ENCODE measurements around the gene IL22.

The IL22 gene

DNA sequence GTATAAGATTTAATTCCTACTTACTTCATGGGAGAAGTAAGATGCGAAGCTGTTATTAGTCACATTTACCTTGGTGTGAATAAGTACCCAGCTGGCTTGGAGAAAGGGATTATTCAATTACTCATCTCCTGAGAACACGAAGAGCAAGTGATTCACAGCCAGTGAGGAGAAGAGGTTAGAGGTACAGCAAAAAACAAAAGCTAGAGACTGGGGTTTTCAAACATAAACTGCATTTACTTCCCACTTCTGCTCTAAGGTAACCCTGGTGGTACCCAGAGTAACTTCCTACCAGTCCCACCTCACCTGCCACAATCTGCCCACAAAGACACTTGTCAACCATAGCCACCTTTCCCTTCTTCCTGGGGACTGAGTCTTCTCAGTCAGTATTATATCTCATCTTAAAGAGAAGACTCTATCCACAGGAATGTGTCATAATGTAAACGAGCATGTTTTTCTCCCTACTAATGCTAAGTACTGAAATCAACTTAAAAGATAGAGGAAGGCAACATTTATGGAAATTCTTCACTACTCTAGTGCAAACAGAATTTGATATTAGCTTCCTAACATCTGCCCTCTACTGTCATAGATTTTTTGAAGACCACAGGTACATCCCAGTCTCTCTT is 6.0 kb upstream of the IL22 start:
- in situ Hi-C loops (cut with HindIII; ENCODE audit: low pct_unique_long_range_greater_than_20kb, low sequenced_read_pairs) = no loop called here
- DNase-seq (ENCODE audit: low read depth in 1 of 2, low spot score in 1 of 2) = no peak
- no peak for TF ChIP-seq JUND (IDR thresholded peaks at IDR 0.05; ENCODE audit: low read depth)

DNA sequence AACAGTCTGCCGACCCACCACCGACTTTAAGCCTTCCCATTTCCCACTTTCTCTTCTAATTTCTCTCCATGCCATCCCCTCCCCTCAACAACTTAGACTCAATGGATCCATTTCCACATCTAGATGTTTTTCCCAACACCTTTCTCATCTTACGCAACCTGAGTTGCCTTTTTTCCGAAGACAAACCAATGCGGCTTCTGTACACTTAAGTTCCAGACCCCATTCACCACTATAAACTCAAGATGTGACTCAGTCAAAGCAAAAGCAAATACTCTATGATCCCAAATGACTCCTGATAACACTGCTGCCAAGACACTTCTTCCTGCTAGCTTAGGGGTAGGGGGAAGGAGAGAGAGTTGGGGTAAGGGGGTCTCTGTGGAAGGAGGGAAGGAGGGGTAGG is 1.3 kb downstream of the IL22 start:
- DNase-seq (ENCODE audit: low read depth in 1 of 2, low spot score in 1 of 2) = no peak
- in situ Hi-C loops (cut with HindIII; ENCODE audit: low pct_unique_long_range_greater_than_20kb, low sequenced_read_pairs) = no loop called here
- no peak for TF ChIP-seq JUND (IDR thresholded peaks at IDR 0.05; ENCODE audit: low read depth)

DNA sequence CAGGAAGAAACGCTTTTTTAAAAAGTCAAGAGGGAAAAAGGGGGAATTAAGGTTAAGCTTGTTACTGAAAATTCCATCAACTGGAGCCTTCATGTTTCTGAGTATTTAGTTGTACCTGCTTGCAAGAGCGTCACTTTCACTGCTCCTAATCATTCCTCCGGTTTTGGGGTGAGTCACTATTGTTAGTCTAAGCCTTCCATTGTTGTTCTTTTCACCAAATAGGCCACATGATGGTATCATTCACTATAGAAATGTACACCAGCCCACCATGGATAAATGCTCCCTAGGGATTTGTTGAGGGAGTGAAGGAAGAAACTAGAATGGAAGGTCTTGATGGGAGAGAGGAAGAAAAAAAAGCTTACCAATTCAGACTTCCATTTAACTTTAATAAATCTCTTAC is 3.0 kb downstream of the IL22 start:
- in situ Hi-C loops (cut with HindIII; ENCODE audit: low pct_unique_long_range_greater_than_20kb, low sequenced_read_pairs) = no loop called here
- TF ChIP-seq JUND (IDR thresholded peaks at IDR 0.05; ENCODE audit: low read depth) = no peak
- no peak for DNase-seq (ENCODE audit: low read depth in 1 of 2, low spot score in 1 of 2)

DNA sequence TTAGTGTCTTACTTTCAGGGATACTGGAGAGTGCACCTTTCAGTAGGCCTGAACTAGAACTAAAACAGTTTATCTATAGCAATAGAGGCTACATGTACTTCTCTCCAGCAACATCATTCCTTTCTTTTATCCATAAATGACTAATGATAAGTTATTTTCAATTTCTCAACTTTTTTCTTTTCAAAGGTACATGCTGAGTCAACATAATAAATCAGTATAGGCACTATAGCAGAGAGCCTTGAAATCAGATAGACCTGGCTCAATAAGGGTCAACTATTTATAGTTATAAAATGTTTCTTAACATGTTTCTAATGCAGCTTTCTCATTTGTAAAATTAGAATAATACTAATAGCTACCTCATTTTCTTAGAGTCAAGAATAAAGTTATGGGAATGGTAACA is 5.6 kb downstream of the IL22 start:
- DNase-seq (ENCODE audit: low read depth in 1 of 2, low spot score in 1 of 2) = no peak
- TF ChIP-seq JUND (IDR thresholded peaks at IDR 0.05; ENCODE audit: low read depth) = no peak
- in situ Hi-C loops (cut with HindIII; ENCODE audit: low pct_unique_long_range_greater_than_20kb, low sequenced_read_pairs) = no loop called here

DNA sequence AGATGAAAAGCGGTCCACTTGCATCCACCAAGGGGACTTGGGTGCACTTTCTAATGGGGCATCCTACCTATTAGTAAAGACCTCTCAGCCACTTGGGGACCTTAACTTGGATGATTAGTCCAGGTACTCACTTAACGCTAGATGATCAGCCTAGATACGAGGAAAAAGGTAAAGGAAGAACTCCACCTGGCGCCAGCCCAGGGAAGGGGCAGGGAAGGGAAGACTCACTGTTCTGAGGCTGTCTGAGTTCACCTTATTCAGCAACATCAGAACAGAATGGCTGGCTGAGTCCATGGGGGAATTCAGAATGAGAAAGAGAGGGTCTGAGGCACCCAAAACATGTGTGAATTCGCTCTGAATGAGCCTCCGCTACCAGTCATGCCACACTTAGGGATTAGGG is 7.1 kb downstream of the IL22 start:
- no peak for TF ChIP-seq JUND (IDR thresholded peaks at IDR 0.05; ENCODE audit: low read depth)
- no peak for DNase-seq (ENCODE audit: low read depth in 1 of 2, low spot score in 1 of 2)
- in situ Hi-C loops (cut with HindIII; ENCODE audit: low pct_unique_long_range_greater_than_20kb, low sequenced_read_pairs) = no loop called here

DNA sequence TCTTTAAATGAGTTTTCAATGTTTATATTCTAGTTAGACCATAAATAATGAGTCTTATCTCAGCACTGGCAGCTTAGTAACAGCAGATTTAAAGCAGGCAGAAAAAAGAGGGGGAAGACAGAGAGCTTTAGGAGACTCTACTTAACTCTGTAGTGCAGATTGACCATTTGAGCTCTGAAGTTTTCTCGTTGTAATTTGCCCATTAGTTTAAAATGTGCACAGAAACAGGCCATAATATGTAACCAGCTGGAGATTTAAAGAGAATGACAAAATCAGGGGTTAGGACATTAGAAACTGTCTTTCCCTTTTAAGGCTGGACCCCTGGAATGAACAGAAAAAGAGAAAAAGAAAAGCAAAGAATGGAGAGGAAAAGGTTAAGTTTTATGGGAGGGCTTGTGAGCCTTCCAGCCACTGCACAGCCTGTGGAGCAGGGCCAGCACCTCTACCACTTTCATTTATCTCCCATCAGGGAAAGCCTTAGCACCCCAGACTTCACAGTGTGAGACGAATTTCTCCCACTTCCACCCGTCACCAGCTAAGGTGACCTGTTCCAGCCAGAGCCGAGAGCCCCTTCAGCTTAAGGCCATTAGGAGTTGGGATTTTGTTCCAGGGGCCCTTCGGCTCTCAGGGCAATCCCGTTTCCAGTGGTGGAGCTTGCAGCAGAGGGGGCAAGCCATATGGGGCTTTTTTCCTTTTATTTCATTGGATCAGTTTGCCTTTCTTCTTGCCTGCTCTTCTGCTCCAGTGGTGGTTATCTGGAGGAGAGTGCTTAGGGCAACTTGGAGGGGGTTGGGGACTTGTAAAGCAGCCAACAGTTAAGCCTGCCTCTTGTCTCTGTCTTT is 8.0 kb downstream of the IL22 start:
- in situ Hi-C loops (cut with HindIII; ENCODE audit: low pct_unique_long_range_greater_than_20kb, low sequenced_read_pairs) = no loop called here
- DNase-seq (ENCODE audit: low read depth in 1 of 2, low spot score in 1 of 2) = no peak
- TF ChIP-seq JUND (IDR thresholded peaks at IDR 0.05; ENCODE audit: low read depth) = no peak

DNA sequence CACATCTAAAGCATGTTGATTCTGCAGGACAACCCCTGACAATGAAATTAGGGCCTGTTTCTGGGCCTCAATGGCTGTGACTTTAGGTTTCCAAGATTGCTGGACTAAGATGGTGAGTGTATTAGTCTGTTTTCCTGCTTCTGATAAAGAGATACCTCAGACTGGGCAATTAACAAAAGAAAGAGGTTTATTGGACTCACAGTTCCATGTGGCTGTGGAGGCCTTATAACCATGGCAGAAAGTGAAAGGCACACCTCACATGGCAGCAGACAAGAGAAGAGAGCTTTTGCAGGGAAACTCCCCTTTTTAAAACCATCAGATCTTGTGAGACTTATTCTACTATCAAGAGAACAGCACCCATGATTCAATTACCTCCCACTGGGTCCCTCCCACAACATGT is 10.6 kb downstream of the IL22 start:
- no peak for DNase-seq (ENCODE audit: low read depth in 1 of 2, low spot score in 1 of 2)
- TF ChIP-seq JUND (IDR thresholded peaks at IDR 0.05; ENCODE audit: low read depth) = no peak
- in situ Hi-C loops (cut with HindIII; ENCODE audit: low pct_unique_long_range_greater_than_20kb, low sequenced_read_pairs) = no loop called here

DNA sequence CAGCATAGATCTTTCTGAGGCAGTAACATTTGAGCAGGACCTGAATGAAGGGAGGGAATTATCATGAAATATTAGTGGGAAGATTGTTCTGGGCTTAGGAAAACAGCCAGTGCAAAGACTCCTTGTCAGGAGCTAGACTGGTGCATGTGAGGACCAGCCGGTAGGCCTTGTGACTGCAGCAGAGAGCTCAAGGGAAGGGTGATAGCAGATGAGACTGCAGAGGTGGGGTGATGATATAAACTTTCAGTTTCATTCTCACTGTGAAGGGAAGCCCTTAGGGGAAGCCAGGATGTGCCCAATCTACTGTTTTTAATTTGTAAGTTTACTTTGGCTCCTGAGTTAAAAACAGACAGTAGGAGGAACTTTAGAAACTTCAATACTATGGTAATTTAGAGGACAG is 12.4 kb downstream of the IL22 start:
- in situ Hi-C loops (cut with HindIII; ENCODE audit: low pct_unique_long_range_greater_than_20kb, low sequenced_read_pairs) = no loop called here
- no peak for DNase-seq (ENCODE audit: low read depth in 1 of 2, low spot score in 1 of 2)
- no peak for TF ChIP-seq JUND (IDR thresholded peaks at IDR 0.05; ENCODE audit: low read depth)

DNA sequence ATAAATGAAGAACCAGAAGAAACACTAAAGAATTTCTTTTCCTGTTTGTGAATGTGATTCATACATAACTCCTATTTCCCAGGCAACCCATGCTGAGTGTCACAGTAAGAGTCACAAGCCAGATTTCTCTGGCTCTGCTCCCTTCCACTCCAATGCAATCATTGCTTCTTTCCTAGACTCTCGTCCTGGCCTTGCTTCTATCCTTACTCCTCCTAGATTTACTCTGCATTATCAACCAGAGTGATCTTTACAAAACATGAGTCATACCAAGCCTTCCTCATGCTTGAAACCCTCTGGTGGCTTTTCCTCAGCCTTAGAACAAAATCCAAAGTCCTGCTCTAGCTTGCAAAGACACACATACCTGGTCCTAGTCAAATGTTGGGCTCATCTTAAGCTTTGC is 13.3 kb downstream of the IL22 start:
- in situ Hi-C loops (cut with HindIII; ENCODE audit: low pct_unique_long_range_greater_than_20kb, low sequenced_read_pairs) = no loop called here
- peak; percentile 43; the same call in 1 of the 2 replicates for TF ChIP-seq JUND (IDR thresholded peaks at IDR 0.05; ENCODE audit: low read depth)
- peak in 1 of 2 experiments; percentile 64 for DNase-seq (ENCODE audit: low read depth in 1 of 2, low spot score in 1 of 2)

DNA sequence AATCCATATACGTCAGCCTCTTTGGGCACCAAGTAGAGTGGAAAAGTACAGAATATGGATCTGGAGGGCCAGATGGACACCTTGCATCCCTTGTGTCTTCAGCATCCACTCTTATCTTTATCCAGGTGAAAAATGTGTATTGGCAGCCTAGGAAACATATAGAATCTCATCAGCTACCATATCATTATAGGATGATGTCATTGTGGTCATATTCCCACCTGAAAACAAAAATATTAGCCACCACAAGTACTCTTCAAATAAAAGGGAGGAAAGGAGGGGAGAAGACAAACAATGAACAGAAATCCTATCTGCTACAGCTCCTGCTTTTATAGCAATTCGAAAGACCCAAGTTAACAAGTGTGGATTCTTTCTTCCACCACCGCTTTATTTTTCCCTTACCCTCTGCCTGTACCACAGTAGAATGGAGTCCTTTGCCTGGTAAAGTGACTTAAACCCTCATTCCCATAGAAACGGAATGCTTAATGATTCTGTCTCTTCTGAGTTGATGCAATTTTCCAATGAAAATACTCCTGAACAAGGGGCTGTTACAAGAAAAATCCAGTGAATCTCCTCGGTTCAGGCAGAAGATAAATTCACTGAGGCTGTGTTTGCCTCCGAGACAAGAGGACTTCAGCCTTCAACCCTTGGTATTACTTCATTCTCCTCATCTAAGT is 14.0 kb downstream of the IL22 start:
- TF ChIP-seq JUND (IDR thresholded peaks at IDR 0.05; ENCODE audit: low read depth) = no peak
- in situ Hi-C loops (cut with HindIII; ENCODE audit: low pct_unique_long_range_greater_than_20kb, low sequenced_read_pairs) = no loop called here
- no peak for DNase-seq (ENCODE audit: low read depth in 1 of 2, low spot score in 1 of 2)

DNA sequence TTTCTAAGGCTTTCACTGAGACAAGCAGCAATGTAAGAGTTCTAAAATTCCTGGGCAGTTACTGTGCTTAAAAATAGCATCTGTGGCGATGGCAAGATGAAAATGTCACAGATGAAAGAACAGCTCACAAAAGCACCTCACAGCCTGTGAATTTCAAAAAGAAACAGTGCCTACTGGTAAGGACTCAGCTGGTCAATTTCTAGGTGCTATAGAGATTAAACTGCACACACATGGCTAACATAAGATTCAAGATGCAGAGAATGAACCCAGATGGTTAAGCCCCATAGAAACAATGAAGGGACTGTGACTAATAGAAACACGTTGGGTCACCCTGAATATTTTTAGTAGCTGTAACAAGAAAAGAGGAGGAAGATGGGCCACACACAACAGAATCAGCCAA is 15.8 kb downstream of the IL22 start:
- in situ Hi-C loops (cut with HindIII; ENCODE audit: low pct_unique_long_range_greater_than_20kb, low sequenced_read_pairs) = no loop called here
- no peak for DNase-seq (ENCODE audit: low read depth in 1 of 2, low spot score in 1 of 2)
- no peak for TF ChIP-seq JUND (IDR thresholded peaks at IDR 0.05; ENCODE audit: low read depth)

DNA sequence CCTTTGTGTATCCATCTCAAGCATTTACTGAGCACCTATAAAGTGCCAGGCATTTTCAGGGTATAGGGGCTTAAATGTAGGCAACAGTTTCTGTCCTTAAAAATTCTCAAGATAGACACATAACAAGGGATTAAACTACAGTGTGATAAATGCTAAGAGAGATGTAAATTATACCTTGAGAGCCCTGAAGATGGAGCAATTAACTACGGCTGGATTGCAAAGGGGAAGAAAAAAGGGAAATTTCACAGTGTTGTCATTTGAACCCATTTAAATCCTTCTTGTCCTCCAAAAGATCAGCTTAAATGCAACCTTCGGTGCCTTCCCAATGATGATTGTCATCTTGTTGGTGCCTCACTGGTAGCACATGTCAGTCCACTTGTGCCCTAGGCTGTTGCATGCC is 16.3 kb downstream of the IL22 start:
- in situ Hi-C loops (cut with HindIII; ENCODE audit: low pct_unique_long_range_greater_than_20kb, low sequenced_read_pairs) = no loop called here
- no peak for DNase-seq (ENCODE audit: low read depth in 1 of 2, low spot score in 1 of 2)
- no peak for TF ChIP-seq JUND (IDR thresholded peaks at IDR 0.05; ENCODE audit: low read depth)

DNA sequence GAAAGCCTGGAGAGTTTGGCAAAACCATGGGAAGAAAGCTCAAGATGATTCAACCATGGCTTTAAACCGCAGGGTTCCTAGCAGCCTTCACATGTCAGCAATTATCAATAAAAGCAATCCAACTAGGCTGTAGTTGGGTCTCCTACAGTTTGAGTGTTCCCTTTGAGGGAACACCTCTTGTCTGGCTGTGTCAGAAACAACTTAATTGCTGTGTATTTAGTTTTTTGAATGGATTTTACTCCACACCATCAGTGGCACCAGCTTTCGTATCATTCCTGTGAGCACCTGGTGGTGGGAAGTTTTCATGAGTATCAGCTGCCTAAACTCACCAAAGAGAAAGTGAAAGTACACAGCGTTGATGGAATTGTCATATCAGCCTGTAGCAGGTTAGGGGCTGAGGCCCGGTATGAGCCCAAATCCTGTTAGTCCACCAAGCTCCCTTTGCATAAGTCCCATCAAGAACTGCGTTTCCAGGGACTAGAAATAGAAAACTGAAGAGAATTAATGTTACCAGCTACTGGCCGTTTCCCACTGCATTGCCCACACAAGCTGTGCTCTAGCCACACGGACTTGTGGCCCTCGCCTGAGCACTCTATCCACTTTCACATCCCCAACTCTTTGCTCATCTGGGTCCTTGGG is 16.9 kb downstream of the IL22 start:
- DNase-seq (ENCODE audit: low read depth in 1 of 2, low spot score in 1 of 2) = peak in 1 of 2 experiments; percentile 54
- no peak for TF ChIP-seq JUND (IDR thresholded peaks at IDR 0.05; ENCODE audit: low read depth)

More for the DNA sequence above, 16.9 kb downstream of the IL22 start:
- in situ Hi-C loops (cut with HindIII; ENCODE audit: low pct_unique_long_range_greater_than_20kb, low sequenced_read_pairs) = no loop called here
